MV-4-11 (cell line): ENCODE results near the gene ASB8.

Experiments used
- DNase-seq: peaks from one replicate; lab custom pipeline; 2025; lab: John Stamatoyannopoulos, UW

The ASB8 gene, protein sequence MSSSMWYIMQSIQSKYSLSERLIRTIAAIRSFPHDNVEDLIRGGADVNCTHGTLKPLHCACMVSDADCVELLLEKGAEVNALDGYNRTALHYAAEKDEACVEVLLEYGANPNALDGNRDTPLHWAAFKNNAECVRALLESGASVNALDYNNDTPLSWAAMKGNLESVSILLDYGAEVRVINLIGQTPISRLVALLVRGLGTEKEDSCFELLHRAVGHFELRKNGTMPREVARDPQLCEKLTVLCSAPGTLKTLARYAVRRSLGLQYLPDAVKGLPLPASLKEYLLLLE

GRCh38 chr12:48157018-48157888 is at the start of gene ASB8:
TSS of gene ASB8 (minus strand) at chr12:48157515. CDS start at chr12:48153496, 4,019 bp downstream.
- DNase-seq: peak; percentile 98

DNA sequence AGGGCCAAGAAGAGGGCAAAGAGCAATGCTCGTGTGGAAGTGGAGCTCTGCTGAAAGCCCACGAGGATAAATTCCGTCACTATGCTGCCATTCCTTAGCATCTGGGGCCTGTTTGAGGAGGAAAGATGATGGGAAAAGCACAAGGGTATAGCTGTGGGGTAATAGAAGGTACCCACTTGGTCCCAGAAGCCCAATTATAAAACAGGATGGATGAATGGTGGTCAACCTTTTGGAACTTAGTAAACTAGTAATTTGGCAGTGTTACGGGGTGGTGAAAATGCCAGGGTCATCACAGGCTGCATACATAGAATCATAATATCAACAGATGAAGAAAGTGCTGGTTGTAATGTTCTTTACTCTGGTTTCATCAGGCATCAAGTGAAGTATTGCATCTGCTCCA is 45.9 kb upstream of the ASB8 start, which contains the start of gene OR10AD1:
Gene OR10AD1 (minus strand): TSS at position 101 of the 400 bp plus-strand sequence. CDS start 0 bp downstream, at position 101.
- no peak for DNase-seq

GRCh38 chr12:48202766-48203165 is 45.5 kb upstream of the ASB8 start:
- no peak for DNase-seq

DNA sequence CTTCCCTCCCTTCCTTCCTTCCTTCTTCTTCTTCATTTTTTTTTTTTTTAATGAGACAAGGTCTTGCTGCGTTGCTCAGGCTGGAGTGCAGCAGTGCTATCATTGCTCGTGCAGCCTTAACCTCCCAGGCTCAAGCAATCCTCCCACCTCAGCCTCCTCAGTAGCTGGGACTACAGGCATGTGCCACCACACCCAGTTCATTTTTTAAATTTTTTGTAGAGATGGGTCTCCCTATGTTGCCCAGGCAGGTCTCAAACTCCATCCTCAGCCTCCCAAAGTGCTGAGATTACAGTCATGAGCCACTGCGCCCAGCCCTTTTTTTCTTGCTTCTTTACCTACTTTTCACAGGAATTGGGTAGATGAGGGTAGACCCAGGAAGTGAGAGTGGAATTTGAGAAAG is 44.2 kb upstream of the ASB8 start:
- DNase-seq: no peak

- no peak for DNase-seq
Measured at GRCh38 chr12:48201091-48201490, 43.8 kb upstream of the ASB8 start.

DNA sequence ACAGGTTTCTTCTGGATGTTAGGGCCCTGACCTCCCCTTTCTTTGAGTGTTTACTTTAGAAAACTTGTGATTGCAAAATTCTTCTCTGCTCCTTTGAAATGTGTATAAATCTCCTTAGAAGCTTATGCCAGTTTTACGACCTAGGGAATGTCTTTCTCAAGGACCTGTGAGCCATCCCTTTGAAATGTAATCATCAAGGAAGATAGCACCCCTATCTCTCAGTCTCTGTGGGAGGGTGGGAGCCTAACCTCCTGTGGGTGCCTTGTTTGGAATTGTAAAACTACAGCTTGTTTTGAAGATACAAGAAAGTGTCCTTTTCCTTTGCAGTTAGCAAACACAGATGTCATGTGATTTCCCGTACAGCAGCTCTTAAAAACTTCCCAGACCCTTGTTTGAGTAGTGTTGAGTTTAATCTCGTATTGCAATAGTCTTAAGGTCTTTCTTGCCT is 42.5 kb upstream of the ASB8 start:
- no peak for DNase-seq

- DNase-seq: no peak
Measured at GRCh38 chr12:48198985-48199384, 41.7 kb upstream of the ASB8 start.

DNA sequence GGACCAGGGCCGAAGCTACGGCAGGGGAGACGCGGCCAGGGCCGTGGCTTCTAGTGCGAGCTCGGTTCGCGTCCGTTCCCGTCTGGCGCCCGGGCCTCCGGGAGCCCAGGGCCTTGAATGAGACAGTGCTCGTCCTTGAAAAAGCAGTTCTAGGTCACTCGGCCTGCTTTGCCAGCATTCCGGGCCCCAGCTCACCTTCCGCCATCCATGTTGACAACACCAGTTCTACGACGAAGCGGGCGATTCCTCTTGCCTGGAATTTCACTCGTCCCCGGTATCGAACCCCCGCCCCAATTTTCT is 41.3 kb upstream of the ASB8 start:
- DNase-seq: no peak

DNA sequence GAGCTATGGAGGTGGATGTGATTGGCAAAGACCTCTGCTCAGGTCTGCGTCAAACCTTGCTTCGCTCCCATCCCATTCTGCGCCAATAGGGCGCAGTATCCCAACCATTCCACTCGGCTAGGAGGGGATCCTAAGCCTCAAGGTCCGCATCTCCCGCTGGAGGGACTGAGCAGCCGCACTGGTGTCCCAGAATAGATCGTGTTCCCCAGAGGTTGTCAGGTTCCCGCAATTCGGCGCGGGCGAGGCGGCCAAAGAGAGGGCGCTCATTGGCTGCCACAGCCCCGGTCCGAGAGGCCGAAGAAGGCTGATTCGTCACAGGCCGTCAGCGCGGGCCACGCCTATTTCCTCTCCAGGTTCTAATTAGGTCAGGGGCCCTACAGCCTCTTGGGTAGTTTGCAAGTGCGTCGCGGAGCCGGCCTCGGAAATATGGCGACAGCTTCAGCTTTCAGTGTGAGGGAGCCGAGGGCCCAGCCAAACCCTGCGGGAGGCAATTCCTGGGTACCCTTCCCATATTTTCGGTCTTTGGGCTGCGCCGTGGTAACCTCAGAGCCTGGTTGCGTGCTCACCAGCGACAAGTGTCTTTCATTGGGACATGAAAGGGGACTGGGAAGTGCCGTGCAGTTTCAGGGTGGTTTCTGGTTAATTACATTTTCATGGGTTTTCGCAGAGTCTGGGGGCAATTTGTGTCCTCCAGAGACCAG is 40.8 kb upstream of the ASB8 start:
- peak; percentile 96 for DNase-seq

DNA sequence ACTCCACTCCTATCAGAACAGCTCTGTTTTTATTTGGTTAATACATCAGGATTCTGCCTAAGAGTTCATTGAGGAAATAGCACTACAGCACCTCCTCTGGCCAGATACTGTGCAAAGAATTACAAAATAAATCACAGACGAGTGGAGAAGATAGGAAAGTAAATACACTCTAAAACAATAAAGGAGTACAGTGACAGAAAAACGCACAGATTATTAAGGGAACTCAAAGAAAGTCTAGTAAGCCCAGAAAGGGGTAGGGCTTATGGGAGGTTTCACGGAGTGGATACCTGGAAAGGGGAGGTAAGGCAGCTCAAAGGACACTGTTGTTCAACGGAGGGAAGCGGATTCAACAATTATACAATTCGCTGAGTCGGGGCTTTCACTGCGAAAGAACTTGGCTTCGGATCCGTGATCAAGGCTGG is 40.2 kb upstream of the ASB8 start:
- peak; percentile 3 for DNase-seq

DNA sequence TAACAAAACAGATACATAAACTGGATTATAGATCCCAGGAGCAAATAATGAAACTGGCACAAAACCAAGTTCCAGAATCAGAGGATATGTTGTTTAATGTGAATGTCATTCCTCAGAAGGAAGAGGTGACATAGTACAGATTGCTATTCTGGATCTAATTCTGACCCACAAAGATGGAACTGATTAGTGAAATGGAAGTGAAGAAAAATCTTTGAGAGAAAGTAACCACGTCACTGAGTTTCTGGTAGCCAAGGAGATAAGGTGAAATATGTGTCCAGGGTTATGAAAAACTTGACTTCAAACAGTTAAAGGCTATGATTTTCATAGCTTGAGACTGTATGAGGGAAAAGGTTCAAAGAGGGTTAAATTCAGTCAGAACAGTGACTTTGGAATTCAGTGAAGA is 37.5 kb upstream of the ASB8 start:
- no peak for DNase-seq

DNA sequence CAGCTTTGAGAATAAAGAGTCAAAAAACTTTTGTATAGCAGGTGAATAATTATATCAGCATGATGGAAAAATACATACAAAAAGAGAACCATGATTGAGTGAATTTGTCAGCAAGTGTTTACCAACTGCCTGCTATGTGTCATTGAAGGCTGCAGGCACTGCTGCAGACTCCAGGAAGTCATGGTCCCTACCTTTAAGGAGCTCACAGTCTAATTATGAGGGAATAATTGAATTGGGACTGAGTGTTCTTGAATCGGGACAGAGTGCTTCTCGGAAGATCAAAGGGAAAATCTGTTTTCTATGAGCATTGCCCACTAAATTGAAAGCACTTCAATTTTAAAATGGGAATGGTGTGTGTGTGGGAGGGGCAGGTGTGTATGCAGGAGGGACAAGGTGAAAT is 36.3 kb upstream of the ASB8 start:
- DNase-seq: no peak

DNA sequence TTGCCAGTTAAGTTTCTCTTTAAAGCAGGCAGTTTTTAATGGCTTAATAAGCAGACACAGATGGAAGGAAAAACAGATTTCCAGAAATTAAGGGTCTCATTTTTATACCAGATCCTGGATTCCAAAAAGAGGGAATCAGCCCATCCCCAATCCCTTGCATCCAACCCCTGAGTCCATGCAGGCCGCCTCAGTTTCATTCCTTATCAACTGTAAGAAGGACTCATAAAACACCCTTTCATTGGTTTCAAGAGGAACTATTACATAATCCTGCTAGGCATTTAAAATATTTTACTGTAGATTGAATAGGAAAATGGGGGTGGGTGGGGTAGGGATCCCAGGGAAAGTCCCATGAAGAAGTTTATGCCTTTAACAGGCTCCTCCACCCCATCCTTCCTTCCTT is 35.5 kb upstream of the ASB8 start:
- DNase-seq: no peak

- no peak for DNase-seq
Measured at GRCh38 chr12:48191096-48191495, 33.8 kb upstream of the ASB8 start.

DNA sequence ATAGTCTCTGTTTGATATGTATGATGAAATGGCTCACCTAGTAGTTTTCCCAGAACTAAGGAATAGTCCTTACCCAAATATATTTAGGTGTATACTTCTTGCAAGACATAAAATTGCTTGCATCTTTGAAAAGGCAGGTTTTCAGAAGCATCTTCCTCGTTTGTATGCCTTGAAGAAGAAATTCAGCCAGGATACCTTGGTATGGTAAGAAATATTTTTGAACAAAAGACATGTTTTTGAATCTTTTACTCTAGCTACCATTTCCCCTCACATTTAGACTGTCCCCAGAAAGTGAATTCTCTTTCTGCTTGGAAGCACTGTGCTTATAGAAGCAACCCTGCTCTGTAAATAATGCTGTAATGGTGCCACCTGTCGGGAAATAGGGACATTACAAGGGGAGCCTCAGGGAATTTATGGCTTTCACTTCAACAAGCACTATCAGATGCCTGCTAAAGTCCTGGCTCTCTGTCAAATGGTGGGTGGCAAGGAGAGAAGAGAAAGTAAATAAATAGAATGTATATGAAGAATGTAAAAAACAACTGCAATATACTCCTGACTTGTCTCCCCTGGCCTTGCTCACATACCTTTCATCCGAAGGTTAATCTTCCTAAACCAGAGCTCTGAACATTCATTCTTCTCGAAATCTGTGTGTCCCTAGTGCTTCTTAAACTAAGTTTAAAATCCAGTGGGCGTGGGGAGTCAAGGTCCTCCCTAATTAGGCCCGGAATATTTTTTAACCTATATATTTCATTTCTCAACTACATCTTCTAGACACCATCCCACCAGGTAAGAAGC is 32.2 kb upstream of the ASB8 start:
- peak; percentile 57 for DNase-seq

DNA sequence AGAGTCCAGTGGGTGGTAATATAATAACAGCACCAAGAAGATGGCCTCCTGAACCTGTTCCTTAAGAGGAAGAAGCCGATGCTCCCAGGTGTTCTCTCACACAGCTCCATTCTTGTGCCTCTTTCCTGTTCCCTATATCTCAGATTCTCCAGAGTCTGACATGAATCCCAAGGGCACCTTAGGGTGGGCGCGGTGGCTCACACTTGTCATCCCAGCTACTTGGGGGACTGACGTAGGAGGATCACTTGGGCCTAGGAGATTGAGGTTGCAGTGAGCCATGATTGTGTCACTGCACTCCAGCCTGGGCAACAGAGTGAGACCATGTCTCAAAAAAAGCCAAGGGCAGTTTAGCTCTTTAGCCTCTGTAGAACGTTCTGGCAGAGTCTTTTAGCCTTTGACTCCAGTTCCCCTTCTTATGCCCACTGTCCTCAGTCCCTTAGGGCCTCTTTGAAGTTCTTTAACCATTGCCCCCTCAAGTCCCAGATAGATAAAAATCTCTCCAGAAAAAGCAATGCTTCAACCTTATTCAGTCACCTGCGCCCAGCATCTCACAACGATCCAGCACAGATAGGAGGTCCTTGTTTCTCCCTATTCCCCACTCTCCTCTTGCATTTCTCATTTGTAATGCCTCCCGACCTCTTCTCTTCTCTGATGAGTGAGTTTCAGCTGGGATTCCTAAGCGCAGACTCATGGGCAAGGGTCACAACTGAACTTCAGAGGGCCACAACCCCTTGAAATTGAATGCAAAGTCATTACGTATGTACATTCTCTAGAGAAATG is 30.8 kb upstream of the ASB8 start:
- no peak for DNase-seq

GRCh38 chr12:48185181-48185919 is 28.0 kb upstream of the ASB8 start:
- DNase-seq: no peak

DNA sequence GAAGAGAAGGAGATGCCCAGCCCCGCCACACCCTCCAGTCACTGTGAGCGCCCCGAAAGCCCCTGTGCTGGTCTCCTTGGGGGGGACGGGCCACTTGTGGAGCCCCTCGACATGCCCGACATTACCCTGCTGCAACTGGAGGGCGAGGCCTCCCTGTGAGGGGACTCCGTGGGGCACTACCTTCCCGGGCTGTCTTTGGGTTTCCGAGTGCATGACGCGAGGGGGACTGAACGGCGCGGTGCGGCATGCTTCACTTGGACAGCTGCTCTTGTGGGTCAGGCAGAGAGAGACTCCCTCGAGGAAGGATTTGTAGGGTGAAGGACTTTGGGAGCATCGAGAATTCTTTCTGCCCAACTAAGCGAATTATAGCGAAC is 27.2 kb upstream of the ASB8 start:
- DNase-seq: no peak

GRCh38 chr12:48183876-48184548 is 26.7 kb upstream of the ASB8 start:
- no peak for DNase-seq
